Adrenal gland (tissue), 12 donors: ENCODE measurements around the gene HOXB2. TPM values are rescaled to one million over a fixed set of nuclear protein-coding genes. Genes with fewer than 3 reads are reported as not detected.

Source experiments
- DNase-seq, 7 donors: peaks; one replicate each; pipeline ENCODE4 v3.0.0-alpha.2; 2019 to 2020
- H3K27ac ChIP-seq, 5 donors: fragments of 200-600 bp; sonication (generic) in 4 of 5; 1 replicate in 3 of 5; 2 replicates in 2 of 5; pipeline versions ENCODE4 v1.5.1 to v1.8.0; 2016 to 2020; ENCODE audit warnings: mild to moderate bottlenecking in 1 of 5
- H3K27me3 ChIP-seq: fragments of 200-600 bp; 2 replicates; pipeline ENCODE4 v1.8.0; 2021
- H3K36me3 ChIP-seq, 2 donors: fragments of 200-600 bp; replicated peaks in 1 of 2; 1 replicate in 1 of 2; 2 replicates in 1 of 2; pipeline versions ENCODE4 v1.5.1 to v1.8.0; 2018 to 2022
- H3K4me1 ChIP-seq, 2 donors: fragments of 200-600 bp; replicated peaks in 1 of 2; 1 replicate in 1 of 2; 2 replicates in 1 of 2; pipeline versions ENCODE4 v1.5.1 to v1.8.0; 2018 to 2021
- H3K4me3 ChIP-seq, 4 donors: fragments of 200-600 bp; sonication (generic) in 3 of 4; one replicate each; pipeline ENCODE4 v1.5.1; 2016 to 2018
- H3K9me3 ChIP-seq, 3 donors: fragments of 200-600 bp; sonication (generic) in 1 of 3; replicated peaks in 1 of 3; 1 replicate in 2 of 3; 2 replicates in 1 of 3; pipeline versions ENCODE4 v1.5.1 to v1.8.0; 2016 to 2021
- CTCF ChIP-seq, 6 experiments: fragments of 450-650 bp in 4 of 6; fragments of 200-600 bp in 2 of 6; sonication (generic) in 1 of 6; IDR thresholded peaks; 1 replicate in 5 of 6; 2 replicates in 1 of 6; pipeline versions ENCODE4 v1.5.1 to v1.8.0; 2016 to 2021; ENCODE audit warnings: antibody characterized with exemption in 6 of 6, mild to moderate bottlenecking in 2 of 6, moderate library complexity in 1 of 6
- POLR2A ChIP-seq, 2 donors: fragments of 450-650 bp; IDR thresholded peaks; one replicate each; pipeline ENCODE4 v1.6.1; 2017; ENCODE audit warnings: antibody characterized with exemption in 2 of 2, mild to moderate bottlenecking in 2 of 2, moderate library complexity in 1 of 2
- WGBS, 4 donors: extraction: QIAGEN DNeasy Blood & Tissue Kit in 2 of 4; methylation state at CpG; one replicate each; pipeline versions ENCODE4 v1.1.5 to v1.1.7; 2013 to 2017; 5-methylcytosine and 5-hydroxymethylcytosine counted together
- intact Hi-C, 2 donors: fragments of 100-400 bp; cut with DNase I; formaldehyde crosslinking; loops; one replicate each; pipeline versions ENCODE4 v1.14.1 to v1.15.0; 2022 to 2023
- polyA plus RNA-seq, 3 donors: library from polyadenylated mRNA; stranded (reverse); fragments of 200-250 nt in 2 of 3; fragments of 350-450 nt in 1 of 3; fragmentation: Illumina TruSeq in 1 of 3; extraction: RNeasy Lipid Tissue Mini Kit (QIAGEN cat#74804) in 1 of 3; gene quantifications; one replicate each; pipeline ENCODE4 v1.2.3, GENCODE V29; 2013 to 2014
- total RNA-seq, 9 donors: library from RNA; depleted of rRNA in 4 of 9; stranded (reverse); fragments of >200 nt in 4 of 9; fragments of 120-200 nt in 1 of 9; fragmentation: NEBNext Ultra II Directional in 1 of 9; extraction: Animal tissue kit (Norgen Biotek cat#: 25700) in 1 of 9; gene quantifications; one replicate each; pipeline versions ENCODE4 v1.1.0 to v1.2.4, GENCODE V29; 2013 to 2023
- donor health status: healthy with polysubstance abuse.
- donor health status: Bipolar disorder and iron deficiency.
- donor health status: DM: yes; HTN: yes; CAD: no.
- donor health status: DM: no; HTN: no; CAD: no.
- donor health status: DM: no; HTN: no; CAD: no.
- donor health status: DM: yes; HTN: yes; CAD: no.

Gene HOXB2
- total and polyA plus RNA-seq, 12 donors, result 6.3 to 73.6 (median 27.5) TPM

- TF ChIP-seq POLR2A (IDR thresholded peaks at IDR 0.05), result no peak
- TF ChIP-seq CTCF (IDR thresholded peaks at IDR 0.05), result no peak
- no peaks in the 10 kb centered on the region for H3K9me3 ChIP-seq
- intact Hi-C loops, result no loop called here
- H3K4me1 ChIP-seq, result no peaks in the 10 kb centered on the region
- DNase-seq, result no peak
- H3K36me3 ChIP-seq, result no peaks in the 10 kb centered on the region
- no peak within 1 kb of the TSS for H3K27ac ChIP-seq
- H3K4me3 ChIP-seq, result no peak within 1 kb of the TSS
- WGBS, 4 donors, result 84 to 93% (median 87%) methylated on average over 5 to 15 of the region's 15 CpGs
- no peaks in the 10 kb centered on the region for H3K27me3 ChIP-seq
Observed at GRCh38 chr17:48530887-48531272, 14.0 kb downstream of the HOXB2 start, which contains the start of gene HOXB1. TSS of gene HOXB1 (minus strand) at chr17:48531011. CDS start at chr17:48530904, 107 bp downstream.

- Histone ChIP-seq H3K27ac (no peak overlapping the region), H3K4me1 (no peaks in the 10 kb centered on the region), H3K4me3 (no peak overlapping the region), H3K36me3 (no peaks in the 10 kb centered on the region), H3K27me3 (no peaks in the 10 kb centered on the region), H3K9me3 (no peaks in the 10 kb centered on the region)
- TF ChIP-seq CTCF (IDR thresholded peaks at IDR 0.05), result no peak
- 85 to 91% (median 88%) methylated on average over 9 to 37 of the region's 37 CpGs for WGBS, 4 donors
- DNase-seq, result no peak
- intact Hi-C loops, result no loop called here
Observed at GRCh38 chr17:48530208-48530886, 14.6 kb downstream of the HOXB2 start.

GRCh38 chr17:48529683-48530009 is 15.3 kb downstream of the HOXB2 start:
- Histone ChIP-seq H3K36me3 (no peaks in the 10 kb centered on the region), H3K4me3 (no peak overlapping the region), H3K9me3 (no peaks in the 10 kb centered on the region), H3K4me1 (no peaks in the 10 kb centered on the region), H3K27ac (no peak overlapping the region), H3K27me3 (no peaks in the 10 kb centered on the region)
- 94 to 97% (median 96%) methylated on average over 11 of the region's 11 CpGs for WGBS, 4 donors
- no peak for TF ChIP-seq CTCF (IDR thresholded peaks at IDR 0.05)
- TF ChIP-seq POLR2A (IDR thresholded peaks at IDR 0.05), result no peak
- DNase-seq, result no peak
- intact Hi-C loops, result no loop called here

- DNase-seq, result no peak
- intact Hi-C loops, result no loop called here
- Histone ChIP-seq H3K27me3 (no peaks in the 10 kb centered on the region), H3K9me3 (no peaks in the 10 kb centered on the region), H3K27ac (no peak overlapping the region), H3K4me3 (no peak overlapping the region), H3K4me1 (no peaks in the 10 kb centered on the region), H3K36me3 (no peaks in the 10 kb centered on the region)
- no peak for TF ChIP-seq POLR2A (IDR thresholded peaks at IDR 0.05)
- TF ChIP-seq CTCF (IDR thresholded peaks at IDR 0.05), result no peak
- WGBS, 4 donors, result 88 to 99% (median 93%) methylated on average over 8 to 11 of the region's 11 CpGs
Observed at GRCh38 chr17:48528936-48529682, 15.8 kb downstream of the HOXB2 start.
